ENCODE results near the gene BCL10. TPM values are rescaled to one million over a fixed set of nuclear protein-coding genes. Genes with fewer than 3 reads are reported as not detected.

BCL10 gene
- total and polyA plus RNA-seq, 7 donors, result 2.9 to 10.9 (median 8.2) TPM

DNA sequence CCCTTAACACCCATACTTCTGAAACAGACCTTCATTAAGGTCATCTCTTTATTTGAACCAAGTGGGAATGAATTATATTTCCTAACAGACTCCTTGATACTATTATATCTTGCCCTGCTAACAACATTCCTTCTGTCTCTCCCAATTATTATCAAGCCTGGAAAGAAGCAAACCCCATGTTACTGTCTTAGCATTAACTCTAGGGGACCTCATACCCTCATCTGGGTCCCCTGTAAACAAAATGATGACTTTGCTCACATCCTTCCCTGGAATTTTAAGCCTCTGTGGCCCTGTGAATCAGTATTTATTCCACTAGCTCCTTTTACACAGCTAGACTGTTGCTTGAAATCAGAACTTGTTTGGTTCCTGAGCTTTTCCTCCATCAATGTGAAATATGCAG, 38.3 kb upstream of the BCL10 start:
- intact Hi-C loops (cut with DNase I), result no loop called here
- TF ChIP-seq, protein P1, sequence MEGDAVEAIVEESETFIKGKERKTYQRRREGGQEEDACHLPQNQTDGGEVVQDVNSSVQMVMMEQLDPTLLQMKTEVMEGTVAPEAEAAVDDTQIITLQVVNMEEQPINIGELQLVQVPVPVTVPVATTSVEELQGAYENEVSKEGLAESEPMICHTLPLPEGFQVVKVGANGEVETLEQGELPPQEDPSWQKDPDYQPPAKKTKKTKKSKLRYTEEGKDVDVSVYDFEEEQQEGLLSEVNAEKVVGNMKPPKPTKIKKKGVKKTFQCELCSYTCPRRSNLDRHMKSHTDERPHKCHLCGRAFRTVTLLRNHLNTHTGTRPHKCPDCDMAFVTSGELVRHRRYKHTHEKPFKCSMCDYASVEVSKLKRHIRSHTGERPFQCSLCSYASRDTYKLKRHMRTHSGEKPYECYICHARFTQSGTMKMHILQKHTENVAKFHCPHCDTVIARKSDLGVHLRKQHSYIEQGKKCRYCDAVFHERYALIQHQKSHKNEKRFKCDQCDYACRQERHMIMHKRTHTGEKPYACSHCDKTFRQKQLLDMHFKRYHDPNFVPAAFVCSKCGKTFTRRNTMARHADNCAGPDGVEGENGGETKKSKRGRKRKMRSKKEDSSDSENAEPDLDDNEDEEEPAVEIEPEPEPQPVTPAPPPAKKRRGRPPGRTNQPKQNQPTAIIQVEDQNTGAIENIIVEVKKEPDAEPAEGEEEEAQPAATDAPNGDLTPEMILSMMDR (IDR thresholded peaks at IDR 0.05), result no peak
- no peaks in the 10 kb centered on the region for H3K36me3 ChIP-seq (ENCODE audit: insufficient read depth in 1 of 2, low read depth in 1 of 2)
- no peaks in the 10 kb centered on the region for H3K27me3 ChIP-seq (ENCODE audit: insufficient read depth in 3 of 3, low read length in 2 of 3)
- no peak overlapping the region for H3K4me3 ChIP-seq
- H3K27ac ChIP-seq, result peak overlapping the region; percentile 89
- no peaks in the 10 kb centered on the region for H3K9me3 ChIP-seq
- ATAC-seq (peak in 1 of 4 donors; percentile 16), DNase-seq (no peak)
- peaks cover 31% of the 10 kb centered on the region for H3K4me1 ChIP-seq

GRCh38 chr1:85313888-85314696, 37.7 kb upstream of the BCL10 start:
- ATAC-seq (peak; percentile 93 to 96 (median 96)), DNase-seq (peak in 1 of 2 donors; percentile 55)
- no peak overlapping the region for H3K4me3 ChIP-seq
- intact Hi-C loops (cut with DNase I), result no loop called here
- peaks cover 31% of the 10 kb centered on the region for H3K4me1 ChIP-seq
- TF ChIP-seq, protein P1 (IDR thresholded peaks at IDR 0.05), result no peak
- WGBS, 3 donors, result 16 to 22% (median 20%) methylated on average over 3 of the region's 3 CpGs
- H3K27me3 ChIP-seq (ENCODE audit: insufficient read depth in 3 of 3, low read length in 2 of 3), result no peaks in the 10 kb centered on the region
- no peaks in the 10 kb centered on the region for H3K36me3 ChIP-seq (ENCODE audit: insufficient read depth in 1 of 2, low read depth in 1 of 2)
- no peaks in the 10 kb centered on the region for H3K9me3 ChIP-seq
- peak overlapping the region; percentile 89 for H3K27ac ChIP-seq

- no peak for ATAC-seq
- WGBS, 3 donors, result 49 to 63% (median 55%) methylated on average over 2 of the region's 2 CpGs
- no peaks in the 10 kb centered on the region for H3K27me3 ChIP-seq (ENCODE audit: insufficient read depth in 3 of 3, low read length in 2 of 3)
- H3K4me1 ChIP-seq, result peaks cover 40% of the 10 kb centered on the region
- no peak overlapping the region for H3K27ac ChIP-seq
- H3K9me3 ChIP-seq, result no peaks in the 10 kb centered on the region
- no peak for DNase-seq
- no peak overlapping the region for H3K4me3 ChIP-seq
- no peaks in the 10 kb centered on the region for H3K36me3 ChIP-seq (ENCODE audit: insufficient read depth in 1 of 2, low read depth in 1 of 2)
- intact Hi-C loops (cut with DNase I), result no loop called here
- TF ChIP-seq, protein P1 (IDR thresholded peaks at IDR 0.05), result no peak
Observed at GRCh38 chr1:85311818-85312217, 35.4 kb upstream of the BCL10 start.

DNA sequence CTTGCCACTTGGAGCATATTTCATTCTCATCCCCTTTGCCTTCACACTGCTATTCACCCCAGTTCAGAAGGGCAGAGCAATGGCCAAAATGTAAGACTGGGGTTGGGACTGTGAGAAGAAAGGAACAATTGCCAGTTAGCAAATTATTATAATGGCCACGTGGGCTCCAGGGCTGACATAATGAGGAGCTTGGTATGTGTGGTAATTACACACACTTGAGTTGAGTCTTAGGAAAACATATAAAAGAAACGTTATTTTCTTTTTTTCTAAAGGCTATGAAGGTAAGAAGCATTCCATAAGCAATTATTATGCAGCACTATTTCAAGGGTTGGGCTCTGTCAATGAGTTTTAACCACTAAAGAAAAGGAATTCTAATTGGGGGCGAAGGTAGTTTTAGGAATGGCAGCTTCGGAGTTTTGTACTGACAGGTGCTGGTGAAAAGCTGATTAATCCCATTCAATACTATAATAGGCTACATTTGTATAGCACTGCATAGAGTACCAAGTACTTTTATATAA, 32.5 kb upstream of the BCL10 start:
- H3K4me3 ChIP-seq, result peak overlapping the region; percentile 45
- 57 to 70% (median 58%) methylated on average over 4 of the region's 4 CpGs for WGBS, 3 donors
- no peaks in the 10 kb centered on the region for H3K27me3 ChIP-seq (ENCODE audit: insufficient read depth in 3 of 3, low read length in 2 of 3)
- intact Hi-C loops (cut with DNase I), result loop anchor here (1.0 to 10.0 kb wide), 10 partner anchors 90 to 706 kb away; partner anchors contain the start of genes CCN1 (in 1 of the 2) and DDAH1 (in 1 of the 2)
- no peaks in the 10 kb centered on the region for H3K9me3 ChIP-seq
- H3K4me1 ChIP-seq, result peaks cover 16% of the 10 kb centered on the region
- ATAC-seq (no peak), DNase-seq (no peak)
- H3K36me3 ChIP-seq (ENCODE audit: insufficient read depth in 1 of 2, low read depth in 1 of 2), result no peaks in the 10 kb centered on the region
- H3K27ac ChIP-seq, result no peak overlapping the region
- TF ChIP-seq, protein P1 (IDR thresholded peaks at IDR 0.05), result no peak
